ENCODE data around the gene SS18. TPM values are rescaled to one million over a fixed set of nuclear protein-coding genes. Genes with fewer than 3 reads are reported as not detected.

Gene SS18
- polyA plus RNA-seq, 3 donors from 2014 or later: 25.0 to 50.8 (median 39.6) TPM

- peaks cover 0 to 6% (median 3%) of the 10 kb centered on the region in 3 donors for H3K36me3 Mint-ChIP-seq
- peak overlapping the region; percentile 95 to 99 (median 98) for H3K4me3 Mint-ChIP-seq
- peaks cover 35 to 45% of the 10 kb centered on the region in 2 donors for H3K4me1 Mint-ChIP-seq
- H3K9me3 Mint-ChIP-seq: no peaks in the 10 kb centered on the region
- DNase-seq: no peak
- peaks cover 13 to 17% (median 16%) of the 10 kb centered on the region in 3 donors for H3K27me3 Mint-ChIP-seq (ENCODE audit: low read depth in 3 of 3)
- peak overlapping the region; percentile 77 to 99 (median 98) for H3K27ac Mint-ChIP-seq
Observed at GRCh38 chr18:26091047-26091630, 726 bp upstream of the SS18 start.

- Mint-ChIP-seq H3K27ac (peak overlapping the region; percentile 90 to 99 (median 98)), H3K4me1 (peaks cover 39 to 57% of the 10 kb centered on the region in 2 donors), H3K9me3 (no peaks in the 10 kb centered on the region), H3K36me3 (peaks cover 0 to 17% (median 3%) of the 10 kb centered on the region in 3 donors), H3K27me3 (ENCODE audit: low read depth in 3 of 3) (peaks cover 12 to 17% (median 16%) of the 10 kb centered on the region in 3 donors), H3K4me3 (peak overlapping the region; percentile 95 to 99 (median 98))
- DNase-seq: peak; percentile 18 to 23 (median 22)
Observed at GRCh38 chr18:26089293-26090129, 902 bp downstream of the SS18 start.

DNA sequence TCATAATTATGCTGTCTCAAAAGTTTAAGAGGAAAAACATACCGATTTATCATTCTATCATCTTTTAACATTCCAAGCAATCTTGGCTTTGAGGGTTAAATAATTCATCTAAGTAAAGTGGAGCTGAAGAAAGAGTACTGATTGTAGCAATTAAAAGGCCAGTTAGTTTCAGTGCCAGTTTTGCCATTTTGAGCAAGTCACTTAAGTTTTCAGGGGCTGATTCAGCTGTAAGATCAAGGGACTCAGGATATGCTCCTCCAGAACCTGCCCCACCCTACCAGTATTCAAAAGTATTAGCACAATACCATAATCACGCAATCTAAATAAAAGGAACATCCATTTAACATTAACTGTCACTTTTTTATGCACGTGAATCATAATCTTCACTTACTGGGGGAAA lies 1.9 kb downstream of the SS18 start:
- H3K27me3 Mint-ChIP-seq (ENCODE audit: low read depth in 3 of 3): peaks cover 12 to 17% (median 16%) of the 10 kb centered on the region in 3 donors
- peaks cover 44 to 66% of the 10 kb centered on the region in 2 donors for H3K4me1 Mint-ChIP-seq
- DNase-seq: no peak
- H3K27ac Mint-ChIP-seq: peak overlapping the region; percentile 46 to 99 (median 98)
- H3K36me3 Mint-ChIP-seq: peaks cover 0 to 23% (median 3%) of the 10 kb centered on the region in 3 donors
- H3K9me3 Mint-ChIP-seq: no peaks in the 10 kb centered on the region
- H3K4me3 Mint-ChIP-seq: peak overlapping the region; percentile 95 to 99 (median 98)

DNA sequence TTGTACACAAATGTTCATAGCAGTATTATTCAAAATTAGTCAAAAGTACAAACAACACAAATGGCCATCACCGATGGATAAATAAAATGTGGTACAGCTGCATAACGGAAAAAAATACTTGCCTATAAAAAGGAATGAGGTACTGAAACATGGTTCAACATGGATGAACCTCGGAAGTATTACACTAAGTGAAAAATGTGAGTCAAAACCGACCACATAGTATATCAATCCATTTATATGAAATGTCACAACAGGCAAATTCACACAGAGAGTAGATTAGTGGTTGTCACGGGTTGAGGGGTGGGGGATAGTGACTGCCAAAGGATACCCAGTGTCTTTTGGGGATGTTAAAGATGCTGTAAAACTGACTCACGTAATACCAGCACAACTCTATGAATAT lies 3.5 kb downstream of the SS18 start:
- H3K4me1 Mint-ChIP-seq: peaks cover 45 to 70% of the 10 kb centered on the region in 2 donors
- H3K4me3 Mint-ChIP-seq: peak overlapping the region in 1 of 5 donors; percentile 21

DNA sequence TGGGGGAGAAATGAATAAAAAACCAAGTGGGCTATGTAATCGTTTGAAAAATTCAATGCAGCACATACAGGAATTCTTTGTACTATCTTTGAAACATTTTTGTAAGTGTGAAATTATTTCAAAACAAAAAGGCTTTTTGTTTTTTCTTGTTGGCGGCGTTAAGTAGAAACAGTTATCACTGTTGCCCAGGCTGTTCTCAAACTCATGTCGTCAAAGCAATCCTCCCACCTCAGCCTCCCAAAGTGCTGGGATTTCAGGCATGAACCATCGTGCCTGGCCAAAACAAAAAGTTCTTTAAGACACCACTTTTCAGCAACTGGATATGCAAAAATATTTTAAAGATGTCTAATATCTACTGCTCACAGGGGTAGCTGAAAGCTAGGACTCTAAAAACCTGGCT lies 5.4 kb downstream of the SS18 start:
- Mint-ChIP-seq H3K4me3 (no peak overlapping the region), H3K36me3 (peaks cover 0 to 26% (median 3%) of the 10 kb centered on the region in 3 donors), H3K4me1 (peaks cover 45 to 71% of the 10 kb centered on the region in 2 donors), H3K9me3 (no peaks in the 10 kb centered on the region), H3K27me3 (ENCODE audit: low read depth in 3 of 3) (peaks cover under 1 to 4% (median 4%) of the 10 kb centered on the region in 3 donors), H3K27ac (no peak overlapping the region)
- DNase-seq: no peak

More for the DNA sequence above, 3.5 kb downstream of the SS18 start:
- no peak for DNase-seq
- Mint-ChIP-seq H3K27me3 (ENCODE audit: low read depth in 3 of 3) (peaks cover 12 to 17% (median 16%) of the 10 kb centered on the region in 3 donors), H3K27ac (peak overlapping the region in 1 of 6 donors; percentile 24), H3K9me3 (no peaks in the 10 kb centered on the region), H3K36me3 (peaks cover 0 to 23% (median 3%) of the 10 kb centered on the region in 3 donors)

DNA sequence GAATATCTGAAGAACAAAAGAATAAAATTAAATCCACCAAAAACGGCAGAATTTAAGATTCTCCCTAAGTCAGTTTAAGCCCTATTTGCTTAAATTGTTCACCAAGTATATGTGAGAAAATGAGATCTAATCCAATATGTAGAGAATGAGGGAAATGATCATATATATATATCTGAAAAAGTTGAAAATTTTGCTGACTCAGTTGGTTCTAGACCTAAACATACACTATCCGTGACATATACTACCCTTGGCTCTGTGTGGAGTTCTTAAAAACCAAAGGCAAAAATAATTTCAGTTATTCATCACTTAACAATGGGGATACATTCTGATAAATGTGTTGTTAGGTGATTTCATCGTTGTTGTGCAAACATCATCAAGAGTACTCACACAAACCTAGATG lies 7.3 kb downstream of the SS18 start:
- Mint-ChIP-seq H3K4me3 (no peak overlapping the region), H3K27me3 (ENCODE audit: low read depth in 3 of 3) (no peaks in the 10 kb centered on the region), H3K4me1 (peaks cover 31 to 66% of the 10 kb centered on the region in 2 donors), H3K36me3 (peaks cover 0 to 26% (median 3%) of the 10 kb centered on the region in 3 donors), H3K9me3 (no peaks in the 10 kb centered on the region), H3K27ac (no peak overlapping the region)
- no peak for DNase-seq

- no peak overlapping the region for H3K4me3 Mint-ChIP-seq
Observed at GRCh38 chr18:26082475-26082874, 7.9 kb downstream of the SS18 start.

DNA sequence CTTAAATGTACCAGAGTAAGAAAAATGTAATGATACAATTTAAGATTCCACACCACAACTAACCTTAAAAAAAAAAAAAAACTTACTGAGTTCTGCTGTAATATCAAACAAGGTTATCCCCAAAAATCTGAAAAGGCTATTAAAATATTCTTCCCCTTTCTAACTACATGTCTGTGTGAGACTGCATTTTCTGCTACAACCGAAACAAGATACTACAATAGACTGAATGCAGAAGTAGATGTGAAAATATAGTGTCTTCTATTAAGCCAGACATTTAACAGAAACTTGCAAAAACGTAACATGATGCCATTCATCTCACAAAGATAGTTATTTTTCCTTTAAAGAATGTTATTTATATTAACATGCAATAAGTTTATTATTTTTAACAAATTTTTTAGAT lies 16.2 kb downstream of the SS18 start:
- Mint-ChIP-seq H3K4me3 (no peak overlapping the region), H3K9me3 (no peaks in the 10 kb centered on the region), H3K27me3 (ENCODE audit: low read depth in 3 of 3) (no peaks in the 10 kb centered on the region), H3K27ac (no peak overlapping the region), H3K4me1 (peaks cover 17 to 88% of the 10 kb centered on the region in 2 donors), H3K36me3 (peaks cover 25 to 49% (median 39%) of the 10 kb centered on the region in 3 donors)
- no peak for DNase-seq

More at GRCh38 chr18:26082475-26082874, 7.9 kb downstream of the SS18 start:
- H3K4me1 Mint-ChIP-seq: peaks cover 26 to 66% of the 10 kb centered on the region in 2 donors
- H3K27ac Mint-ChIP-seq: no peak overlapping the region
- H3K9me3 Mint-ChIP-seq: no peaks in the 10 kb centered on the region
- DNase-seq: no peak
- H3K36me3 Mint-ChIP-seq: peaks cover 3 to 29% (median 3%) of the 10 kb centered on the region in 3 donors
- H3K27me3 Mint-ChIP-seq (ENCODE audit: low read depth in 3 of 3): no peaks in the 10 kb centered on the region

- no peak overlapping the region for H3K4me3 Mint-ChIP-seq
- DNase-seq: no peak
- peaks cover 15 to 84% of the 10 kb centered on the region in 2 donors for H3K4me1 Mint-ChIP-seq
- H3K27ac Mint-ChIP-seq: peak overlapping the region in 1 of 6 donors; percentile 7
- no peaks in the 10 kb centered on the region for H3K9me3 Mint-ChIP-seq
- no peaks in the 10 kb centered on the region for H3K27me3 Mint-ChIP-seq (ENCODE audit: low read depth in 3 of 3)
- H3K36me3 Mint-ChIP-seq: peaks cover 25 to 49% (median 39%) of the 10 kb centered on the region in 3 donors
Observed at GRCh38 chr18:26073758-26074157, 16.7 kb downstream of the SS18 start.

DNA sequence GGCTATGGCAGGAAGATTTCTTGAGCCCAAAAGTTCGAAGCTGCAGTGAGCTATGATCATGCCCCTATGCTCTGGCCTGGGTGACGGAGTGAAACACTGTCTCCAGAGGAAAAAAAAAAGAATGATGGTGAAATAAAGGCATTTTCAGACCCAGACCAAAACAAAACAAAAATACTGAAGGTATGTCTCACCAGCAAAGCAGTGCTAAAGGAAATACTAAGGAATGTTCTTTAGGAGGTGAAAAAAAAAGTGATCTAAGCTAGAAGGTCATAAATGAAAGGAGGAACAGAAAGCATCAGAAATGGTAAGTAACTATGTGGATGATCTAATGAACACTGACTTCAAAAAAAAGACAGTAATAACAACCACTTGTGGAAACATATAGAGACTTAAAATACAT lies 18.7 kb downstream of the SS18 start:
- DNase-seq: no peak
- Mint-ChIP-seq H3K4me3 (no peak overlapping the region), H3K4me1 (peaks cover 13 to 75% of the 10 kb centered on the region in 2 donors), H3K27me3 (ENCODE audit: low read depth in 3 of 3) (no peaks in the 10 kb centered on the region), H3K36me3 (peaks cover 30 to 49% (median 45%) of the 10 kb centered on the region in 3 donors), H3K9me3 (no peaks in the 10 kb centered on the region), H3K27ac (peak overlapping the region in 1 of 6 donors; percentile 37)

GRCh38 chr18:26071020-26071419 lies 19.4 kb downstream of the SS18 start:
- Mint-ChIP-seq H3K27me3 (ENCODE audit: low read depth in 3 of 3) (no peaks in the 10 kb centered on the region), H3K27ac (no peak overlapping the region), H3K4me3 (no peak overlapping the region), H3K4me1 (peaks cover 13 to 75% of the 10 kb centered on the region in 2 donors), H3K36me3 (peaks cover 30 to 53% (median 41%) of the 10 kb centered on the region in 3 donors), H3K9me3 (no peaks in the 10 kb centered on the region)
- DNase-seq: no peak

- peaks cover 17 to 38% (median 17%) of the 10 kb centered on the region in 3 donors for H3K36me3 Mint-ChIP-seq
- peaks cover 22 to 53% of the 10 kb centered on the region in 2 donors for H3K4me1 Mint-ChIP-seq
- no peak overlapping the region for H3K4me3 Mint-ChIP-seq
- H3K27ac Mint-ChIP-seq: no peak overlapping the region
- H3K27me3 Mint-ChIP-seq (ENCODE audit: low read depth in 3 of 3): no peaks in the 10 kb centered on the region
- no peak for DNase-seq
- H3K9me3 Mint-ChIP-seq: no peaks in the 10 kb centered on the region
Observed at GRCh38 chr18:26059357-26059756, 31.1 kb downstream of the SS18 start.

DNA sequence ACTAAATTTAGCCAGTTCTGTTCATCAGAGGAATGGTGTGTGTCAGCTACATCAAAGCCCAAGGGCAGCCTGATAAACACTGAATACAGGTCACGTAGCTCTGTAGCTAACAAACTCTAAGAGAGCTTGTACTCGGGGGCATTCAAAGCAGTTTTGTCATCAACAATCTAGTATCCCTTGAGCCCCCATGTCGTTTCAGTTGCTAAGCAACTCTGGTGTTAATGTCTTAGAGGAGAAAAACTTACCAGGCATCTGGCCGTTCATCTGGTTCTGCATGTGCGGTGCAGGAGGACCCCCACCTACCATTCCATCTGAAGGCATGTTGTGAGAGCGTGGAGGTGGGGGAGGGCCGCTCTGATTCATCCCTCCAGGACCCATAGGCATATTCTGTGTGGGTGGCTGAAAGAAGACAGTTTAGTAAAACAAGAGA lies 33.1 kb downstream of the SS18 start:
- Mint-ChIP-seq H3K4me3 (no peak overlapping the region), H3K27ac (peak overlapping the region in 2 of 6 donors; percentile 17 to 80)

GRCh38 chr18:26056291-26056690 lies 34.1 kb downstream of the SS18 start:
- H3K27me3 Mint-ChIP-seq (ENCODE audit: low read depth in 3 of 3): peaks cover 0 to 2% (median 0%) of the 10 kb centered on the region in 3 donors
- H3K27ac Mint-ChIP-seq: no peak overlapping the region
- H3K4me1 Mint-ChIP-seq: peaks cover 11 to 50% of the 10 kb centered on the region in 2 donors
- H3K36me3 Mint-ChIP-seq: peaks cover 17 to 40% (median 21%) of the 10 kb centered on the region in 3 donors
- H3K9me3 Mint-ChIP-seq: no peaks in the 10 kb centered on the region
- DNase-seq: no peak
- H3K4me3 Mint-ChIP-seq: no peak overlapping the region

More for the DNA sequence above, 33.1 kb downstream of the SS18 start:
- no peak for DNase-seq
- H3K27me3 Mint-ChIP-seq (ENCODE audit: low read depth in 3 of 3): peaks cover 0 to 2% (median 0%) of the 10 kb centered on the region in 3 donors
- peaks cover 18 to 52% of the 10 kb centered on the region in 2 donors for H3K4me1 Mint-ChIP-seq
- H3K36me3 Mint-ChIP-seq: peaks cover 17 to 44% (median 21%) of the 10 kb centered on the region in 3 donors
- H3K9me3 Mint-ChIP-seq: no peaks in the 10 kb centered on the region
